KBM-7 (cell line): Measurements from ENCODE around the gene CACNA2D3.
A peak's percentile ranks its signal among the peaks of the same experiment; 100 is the strongest.

Source experiments
- DNase-seq: peaks from one replicate; pipeline ENCODE4 v3.0.0-alpha.2; 2015
- in situ Hi-C: fragments of 300-500 bp; cut with MboI; formaldehyde crosslinking; loops from 2 replicates; pipeline ENCODE4 v1.14.3; 2020; ENCODE audit warnings: low sequenced_read_pairs, low pct_unique_long_range_greater_than_20kb, mixed read lengths

CACNA2D3 gene

DNA sequence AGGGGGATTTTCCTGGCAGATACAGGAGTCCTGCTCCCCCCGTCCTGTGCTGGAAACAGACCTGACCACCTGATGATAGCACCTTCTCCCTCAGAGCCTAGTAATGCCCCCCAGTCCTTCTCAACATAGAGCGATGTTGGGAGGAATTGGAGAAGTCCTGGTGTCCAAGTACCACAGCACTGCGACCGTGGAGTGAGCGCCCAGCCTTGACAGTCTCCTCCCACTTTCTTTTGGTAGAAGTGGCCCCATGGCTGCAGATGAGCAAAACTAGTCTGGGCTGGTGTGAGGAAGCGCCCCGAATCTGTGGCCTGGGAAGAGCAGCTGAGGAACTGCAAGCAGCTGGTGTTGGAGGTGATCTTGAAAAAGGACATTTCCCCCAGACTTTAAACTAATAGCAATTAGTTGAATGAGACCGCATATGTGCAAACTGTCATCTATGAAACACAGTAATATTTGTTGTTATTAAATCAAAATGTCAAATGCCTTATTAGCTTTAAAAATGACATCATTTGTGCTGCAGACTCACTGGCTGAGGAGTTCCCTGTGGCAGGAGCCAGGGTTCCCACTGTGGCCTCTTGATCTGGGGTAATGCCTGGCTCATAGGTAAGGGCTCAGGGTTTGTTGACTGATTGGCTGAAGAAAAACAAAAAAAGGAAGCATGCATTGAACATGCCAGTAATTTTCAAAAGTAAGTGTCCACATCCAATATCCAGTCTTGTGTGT, 121.8 kb downstream of the CACNA2D3 start:
- in situ Hi-C loops, result no loop called here
- no peak for DNase-seq

DNA sequence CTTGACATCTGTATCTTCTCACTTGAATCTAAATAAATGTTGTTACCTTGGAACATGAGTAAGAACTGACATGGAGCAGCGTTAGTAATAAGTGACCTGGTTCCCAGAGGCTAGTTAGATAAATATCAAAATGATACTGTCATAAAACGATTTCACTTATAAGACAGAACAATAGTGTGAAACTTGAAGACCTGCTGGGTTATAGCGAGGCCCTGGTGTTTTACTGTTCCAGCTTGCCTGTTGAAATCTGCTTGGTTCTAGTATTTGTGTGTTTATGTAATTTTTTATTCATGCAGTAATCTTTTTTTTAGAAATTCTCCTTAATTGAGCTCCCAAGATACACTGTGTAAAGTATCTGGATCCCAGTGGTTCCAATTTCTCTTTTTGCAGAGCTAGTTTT, 129.4 kb downstream of the CACNA2D3 start:
- in situ Hi-C loops, result no loop called here
- no peak for DNase-seq

DNA sequence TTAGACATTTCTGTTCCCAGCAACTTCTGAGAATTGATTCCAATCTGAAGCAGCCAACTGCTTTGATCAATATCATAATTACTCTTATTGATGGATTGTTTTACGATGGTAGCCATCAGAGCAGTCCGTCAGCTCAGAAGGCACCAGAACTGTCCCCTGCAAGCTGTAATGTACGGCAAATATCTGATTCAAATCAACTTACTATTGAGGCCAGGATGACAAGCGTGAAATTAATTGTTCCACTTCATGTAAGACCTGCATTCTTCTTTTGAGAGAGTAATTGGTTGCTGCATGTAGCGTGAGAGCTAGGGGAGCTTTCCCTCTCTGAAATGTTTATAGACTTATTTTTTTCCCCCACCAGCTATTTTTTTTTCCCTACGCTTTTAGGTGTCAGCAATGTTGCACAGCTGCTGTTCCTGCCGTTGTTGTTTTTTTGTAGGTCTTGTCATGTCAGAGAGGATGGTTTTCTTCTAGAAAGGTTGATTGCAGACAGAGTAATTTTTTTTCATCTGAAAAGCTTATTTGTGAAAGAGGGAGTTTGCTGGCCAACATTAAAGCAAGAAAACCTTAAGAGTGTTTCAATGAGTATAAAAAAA, 134.9 kb downstream of the CACNA2D3 start:
- in situ Hi-C loops, result no loop called here
- no peak for DNase-seq

DNA sequence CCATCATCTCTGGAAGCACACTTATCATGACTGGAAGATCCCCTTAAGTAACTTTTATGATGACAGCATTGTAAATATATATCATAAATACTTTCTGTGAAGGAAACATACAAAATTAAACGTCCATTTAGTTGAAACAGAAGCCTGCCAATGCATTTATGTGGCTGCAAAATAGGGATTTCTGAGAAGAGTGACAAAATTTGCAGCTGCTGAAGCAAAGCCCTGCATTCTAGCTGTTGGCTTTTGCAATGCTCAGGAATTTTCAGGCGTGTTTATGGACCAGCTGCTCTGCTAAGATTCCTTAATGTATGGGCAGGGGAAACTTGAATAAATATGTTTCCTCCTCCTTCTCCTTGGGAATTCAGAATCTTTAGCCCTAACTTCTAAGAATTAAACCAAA, 137.3 kb downstream of the CACNA2D3 start:
- DNase-seq, result no peak
- in situ Hi-C loops, result no loop called here

DNA sequence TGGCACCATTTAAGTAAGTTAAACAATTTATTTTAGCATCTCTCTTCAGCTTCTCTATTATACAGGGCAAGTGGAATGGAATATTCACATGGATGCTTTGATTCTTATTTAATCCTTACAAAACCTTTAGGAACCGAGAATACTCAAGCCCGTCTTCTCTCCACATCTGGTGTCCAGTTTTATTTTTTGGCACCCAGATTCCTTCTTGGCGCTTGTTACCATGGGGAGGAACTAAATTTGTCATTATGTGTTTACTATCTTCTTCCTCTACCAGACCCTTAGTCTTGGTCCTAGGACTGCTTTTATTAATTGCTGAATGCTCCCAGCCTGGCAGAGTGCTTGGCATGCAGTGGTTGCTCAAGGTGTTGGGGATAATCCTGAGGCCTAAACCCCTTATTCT, 138.8 kb downstream of the CACNA2D3 start:
- in situ Hi-C loops, result no loop called here
- DNase-seq, result no peak

DNA sequence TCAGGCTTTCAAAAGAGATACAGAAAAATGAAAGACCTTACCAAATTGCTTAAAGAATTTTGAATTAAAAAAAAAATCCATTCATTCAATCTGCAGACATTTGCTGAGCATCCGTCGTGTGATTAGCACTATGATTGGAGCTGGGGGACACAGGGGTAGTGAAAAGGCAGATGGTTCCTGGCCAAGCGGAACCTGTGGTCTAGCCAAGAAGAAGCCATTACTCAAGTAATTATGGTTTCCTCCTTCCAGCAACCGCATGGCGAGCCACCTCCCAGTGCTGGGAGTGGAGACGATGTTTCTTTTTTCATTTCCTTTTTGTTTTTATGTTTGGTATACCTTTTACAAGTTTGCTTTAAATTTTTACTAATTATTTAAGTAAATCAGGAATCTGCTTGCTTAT, 140.2 kb downstream of the CACNA2D3 start:
- in situ Hi-C loops, result no loop called here
- peak; percentile 80 for DNase-seq

DNA sequence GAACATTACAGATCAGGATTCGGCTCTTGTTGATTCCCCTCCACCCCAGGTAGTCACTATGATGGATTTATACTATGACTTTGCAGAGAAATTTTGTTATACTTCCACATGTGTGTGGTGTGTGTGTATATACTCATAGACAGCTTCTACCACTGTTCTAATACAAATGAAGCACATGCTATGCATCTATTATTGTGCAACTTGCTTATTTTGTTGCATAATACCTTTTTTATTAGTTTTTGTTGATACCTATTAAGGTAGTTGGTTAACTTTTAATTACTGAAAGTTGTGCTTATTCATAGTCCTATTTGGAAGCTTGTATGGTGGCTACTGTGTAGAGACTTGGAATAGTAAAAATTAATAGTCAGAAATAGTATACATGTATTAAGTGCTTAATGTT, 140.6 kb downstream of the CACNA2D3 start:
- no peak for DNase-seq
- in situ Hi-C loops, result no loop called here

DNA sequence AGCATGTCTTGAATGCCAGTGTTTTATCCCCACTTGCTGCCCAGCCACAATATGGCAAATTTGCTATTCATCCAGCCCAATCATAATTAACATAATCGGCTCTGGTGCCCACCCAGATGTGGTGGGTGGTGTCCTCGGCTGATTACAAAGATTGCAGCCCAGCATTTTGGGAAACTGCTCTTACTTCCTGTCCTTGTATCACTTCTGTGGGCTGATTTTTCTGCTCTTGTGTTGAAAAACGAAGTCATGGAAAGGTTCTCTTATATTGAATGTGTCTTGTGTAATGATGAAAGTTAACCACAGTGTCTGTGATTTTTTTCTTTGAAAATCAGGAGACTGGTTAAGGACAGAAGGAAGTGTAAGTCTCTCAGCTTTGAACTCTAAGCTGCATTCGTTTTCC, 141.7 kb downstream of the CACNA2D3 start:
- DNase-seq, result peak; percentile 10
- in situ Hi-C loops, result no loop called here

DNA sequence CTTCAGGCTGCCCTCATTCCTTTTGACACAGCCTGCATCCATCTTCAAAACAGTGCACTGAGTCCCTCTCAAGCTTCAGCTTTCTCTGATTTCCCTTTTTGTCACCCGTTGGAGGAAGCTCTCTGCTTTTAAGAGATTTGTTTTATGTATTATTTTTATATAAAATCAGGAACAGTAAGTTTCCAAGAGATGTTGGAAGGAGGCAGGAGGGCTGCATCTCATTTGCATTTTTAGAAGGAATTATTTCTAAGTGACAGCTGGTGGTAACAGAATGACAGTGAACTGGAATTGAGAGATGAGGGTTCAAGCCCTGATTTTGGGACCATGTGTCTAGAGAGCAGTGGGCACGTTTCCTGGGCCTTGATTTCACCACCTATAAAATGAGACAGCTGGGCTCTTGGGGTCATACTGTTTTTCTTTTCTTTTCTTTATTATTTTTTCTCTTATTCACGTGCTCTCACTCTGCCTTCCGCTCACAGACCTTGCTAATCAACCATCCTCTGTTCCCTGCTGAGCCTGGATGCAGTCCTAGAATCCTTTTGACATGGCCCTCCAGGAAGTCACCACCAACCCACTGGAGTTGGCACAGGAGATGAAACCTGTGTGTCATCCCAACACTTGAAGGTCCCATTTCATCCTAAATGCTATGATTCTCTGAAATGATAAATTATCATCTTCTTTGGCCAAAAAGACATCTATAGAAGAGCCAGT, 148.6 kb downstream of the CACNA2D3 start:
- no peak for DNase-seq
- in situ Hi-C loops, result no loop called here

DNA sequence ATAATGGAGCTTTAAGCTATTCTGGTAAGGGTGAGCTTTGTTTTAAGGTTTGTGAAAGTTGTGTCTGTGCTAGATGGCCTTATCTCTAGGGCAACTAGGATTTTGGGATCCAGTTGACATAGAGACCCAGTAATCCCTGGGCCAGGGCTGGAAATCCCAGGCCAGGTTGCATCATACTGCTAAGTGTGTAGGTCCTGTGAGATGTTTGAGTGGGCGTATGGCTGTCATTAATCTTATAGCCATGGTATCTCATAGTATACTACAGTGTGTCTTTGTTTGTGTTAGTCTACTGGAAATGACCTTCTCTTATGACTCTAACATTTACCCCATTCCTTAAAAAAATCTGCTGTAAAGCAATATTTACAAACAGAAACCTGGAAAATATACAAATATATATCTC, 151.4 kb downstream of the CACNA2D3 start:
- in situ Hi-C loops, result no loop called here
- no peak for DNase-seq

DNA sequence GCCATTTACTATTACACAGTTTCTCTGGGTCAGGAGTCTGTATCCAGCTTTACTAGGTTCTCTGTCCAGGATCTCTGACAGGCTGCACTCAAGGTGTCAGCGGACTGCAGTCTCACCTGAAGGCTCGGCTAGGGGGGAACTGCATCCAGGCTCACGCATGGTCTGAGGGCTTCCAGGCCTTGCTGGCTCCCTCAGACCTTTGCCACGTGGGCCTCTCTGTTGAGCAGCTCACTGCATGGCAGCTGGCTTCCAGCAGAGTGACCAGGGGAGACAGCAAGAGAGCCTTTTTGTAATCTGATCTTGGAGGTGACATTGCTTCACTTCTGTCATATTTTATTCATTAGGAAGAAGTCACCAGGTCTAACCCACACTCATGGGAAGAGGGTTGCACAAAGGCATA, 152.3 kb downstream of the CACNA2D3 start:
- no peak for DNase-seq
- in situ Hi-C loops, result no loop called here

DNA sequence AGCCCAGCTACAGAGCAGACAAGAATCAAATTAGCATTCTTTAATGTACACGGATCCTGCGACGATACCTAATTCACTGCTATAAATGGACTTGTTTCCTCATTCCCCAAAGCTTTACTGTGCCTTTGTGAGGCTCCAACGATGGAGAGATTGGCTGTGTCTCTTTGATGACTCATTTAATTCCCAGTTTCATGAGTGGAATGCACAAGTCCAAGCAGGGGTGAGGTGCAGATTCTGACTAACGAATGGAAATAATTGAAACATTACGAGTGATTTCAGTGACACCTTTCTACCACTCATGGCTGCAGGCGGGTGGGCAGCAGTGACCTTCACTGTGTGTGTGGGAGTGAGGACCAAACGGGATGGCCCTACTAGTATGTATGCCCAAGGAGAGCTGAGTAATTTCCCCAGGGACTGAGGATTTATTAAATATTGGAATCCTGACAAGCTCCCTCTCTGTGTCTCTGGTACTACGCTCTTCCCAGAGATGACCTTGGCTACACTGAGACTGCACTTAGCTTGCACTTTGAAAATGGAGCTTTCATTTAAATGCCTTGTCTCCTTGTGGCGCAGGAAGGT, 156.7 kb downstream of the CACNA2D3 start:
- DNase-seq, result no peak
- in situ Hi-C loops, result no loop called here

DNA sequence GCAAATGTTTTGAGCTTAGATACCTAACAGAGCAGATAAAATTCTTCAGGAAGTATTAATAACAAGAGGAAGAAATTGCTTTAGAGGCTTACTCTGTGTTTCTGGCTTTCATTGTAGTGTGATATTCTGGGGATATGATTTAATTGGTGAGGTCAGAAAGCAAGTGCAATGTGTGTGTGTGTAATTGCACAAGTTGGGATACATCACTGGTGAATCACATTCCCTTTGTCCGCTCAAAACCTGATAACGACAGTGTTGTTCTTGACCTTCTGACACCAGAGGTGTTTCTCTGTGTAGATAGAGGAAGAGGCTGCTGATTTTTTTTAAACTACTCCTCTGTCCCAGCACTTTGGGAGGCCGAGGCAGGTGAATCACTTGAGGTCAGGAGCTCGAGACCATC, 161.1 kb downstream of the CACNA2D3 start:
- DNase-seq, result no peak
- in situ Hi-C loops, result no loop called here

DNA sequence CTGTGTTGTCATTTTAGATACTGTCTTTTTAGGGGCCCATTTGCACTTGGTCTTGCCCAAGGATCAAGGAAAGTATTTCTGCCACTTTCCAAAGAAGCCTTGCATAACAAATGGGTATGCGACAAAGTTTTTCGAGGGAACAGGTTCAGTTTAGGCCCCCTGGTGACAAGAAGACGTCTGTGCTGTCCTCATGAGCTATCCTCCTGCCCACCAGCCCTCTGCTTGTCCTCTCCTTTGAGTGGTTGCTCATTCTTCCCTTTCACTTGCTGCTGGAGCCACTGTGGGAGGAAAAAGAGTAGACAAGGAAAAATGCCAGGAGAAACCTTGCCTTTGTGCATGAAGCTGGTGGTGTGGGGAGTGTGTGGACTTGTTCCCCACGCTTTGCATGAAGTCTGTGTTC, 171.9 kb downstream of the CACNA2D3 start:
- no peak for DNase-seq
- in situ Hi-C loops, result no loop called here

DNA sequence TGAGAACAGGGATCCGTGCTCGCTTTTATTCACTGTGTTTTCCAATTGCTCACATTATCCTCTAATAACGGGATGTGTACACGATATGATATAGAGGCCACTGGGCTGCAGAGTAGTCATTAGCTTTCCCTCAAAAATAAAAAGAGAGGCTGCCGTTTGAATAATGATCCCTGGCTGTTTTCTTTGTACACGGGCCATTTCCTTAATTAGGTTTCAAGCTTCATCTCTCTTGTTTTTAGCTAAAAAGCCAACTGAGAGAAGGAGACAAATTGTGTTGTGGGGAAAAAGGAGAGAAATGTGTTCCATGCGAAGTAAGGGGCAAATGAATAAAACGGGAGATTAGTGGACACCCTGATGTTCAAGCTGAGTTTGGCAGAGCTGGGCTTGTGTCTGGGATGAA, 174.2 kb downstream of the CACNA2D3 start:
- no peak for DNase-seq
- in situ Hi-C loops, result no loop called here

DNA sequence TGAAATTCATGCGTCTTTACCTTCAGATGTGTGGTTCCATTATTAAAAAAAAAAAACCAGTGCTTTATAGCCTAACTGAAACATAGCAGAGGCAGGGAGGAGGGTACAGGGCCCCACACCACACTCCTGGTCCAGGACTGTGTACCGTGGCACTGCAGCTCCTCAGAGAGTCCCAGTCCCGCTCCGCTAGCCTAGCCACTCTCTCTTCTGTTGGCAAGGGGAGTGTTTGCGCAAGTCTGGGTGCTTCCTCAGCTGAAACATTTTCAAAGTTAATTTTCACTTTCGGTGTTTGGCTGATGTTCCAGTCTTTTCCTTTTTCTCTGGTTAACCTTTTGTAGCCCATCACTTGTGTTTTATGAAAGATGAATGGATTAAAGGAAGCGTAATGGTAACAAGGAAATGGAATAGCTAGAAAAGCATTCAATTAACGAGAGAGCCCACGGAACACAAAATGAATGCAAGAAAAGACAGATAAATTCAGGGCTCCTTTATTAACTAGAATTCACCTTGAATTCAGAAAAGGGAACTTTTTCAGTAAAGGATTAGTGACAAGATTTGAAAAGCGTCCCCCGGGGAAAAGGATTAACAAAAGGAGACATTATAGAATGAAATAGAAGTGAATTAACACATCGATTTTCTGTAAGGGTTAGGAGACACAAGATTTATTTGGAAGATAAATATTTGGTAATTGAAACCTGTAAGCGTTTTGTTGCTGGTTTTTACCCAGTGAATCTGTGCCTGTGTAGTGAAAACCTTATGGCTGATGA, 177.0 kb downstream of the CACNA2D3 start:
- DNase-seq, result no peak
- in situ Hi-C loops, result no loop called here

DNA sequence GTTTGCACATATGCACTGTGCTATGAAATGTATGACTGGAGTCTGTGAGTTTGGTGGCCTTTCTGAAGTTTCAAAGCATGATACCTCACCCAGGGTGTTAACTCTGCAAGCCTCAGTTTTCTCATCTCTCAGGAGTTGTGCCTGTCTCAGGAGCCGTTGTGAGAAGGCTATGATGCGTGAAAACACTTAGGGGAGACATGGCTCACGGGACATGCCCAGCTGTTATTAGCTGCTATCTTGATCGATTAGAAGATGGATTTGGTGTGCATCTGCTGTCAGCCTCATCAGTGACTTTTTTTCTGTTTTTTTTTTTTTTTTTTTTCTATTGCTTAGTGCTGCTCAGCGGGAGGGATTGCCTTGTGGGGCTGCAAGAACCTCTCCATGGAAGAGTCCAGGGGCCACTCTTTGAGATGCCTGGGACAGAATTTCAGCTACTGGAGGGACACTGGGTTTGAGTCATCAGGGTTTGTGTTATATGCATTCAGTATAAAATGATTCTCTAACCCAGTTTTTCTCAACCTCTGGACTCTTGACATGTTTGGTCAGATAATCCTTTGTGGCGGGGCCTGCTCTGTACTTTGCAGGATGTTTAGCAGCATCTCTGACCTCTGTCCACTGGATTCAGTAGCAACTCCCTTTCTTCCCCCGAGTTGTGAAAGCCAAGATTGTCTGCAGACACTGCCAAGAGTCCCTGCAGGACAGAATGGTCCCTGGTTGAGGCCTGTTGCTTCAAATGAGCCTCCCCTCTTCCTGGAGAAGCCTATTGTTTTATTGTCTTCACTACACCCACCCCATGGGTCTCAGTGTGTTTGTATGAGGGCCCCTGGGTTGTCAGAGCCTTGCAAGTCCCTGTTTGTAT, 181.4 kb downstream of the CACNA2D3 start:
- in situ Hi-C loops, result no loop called here
- no peak for DNase-seq

DNA sequence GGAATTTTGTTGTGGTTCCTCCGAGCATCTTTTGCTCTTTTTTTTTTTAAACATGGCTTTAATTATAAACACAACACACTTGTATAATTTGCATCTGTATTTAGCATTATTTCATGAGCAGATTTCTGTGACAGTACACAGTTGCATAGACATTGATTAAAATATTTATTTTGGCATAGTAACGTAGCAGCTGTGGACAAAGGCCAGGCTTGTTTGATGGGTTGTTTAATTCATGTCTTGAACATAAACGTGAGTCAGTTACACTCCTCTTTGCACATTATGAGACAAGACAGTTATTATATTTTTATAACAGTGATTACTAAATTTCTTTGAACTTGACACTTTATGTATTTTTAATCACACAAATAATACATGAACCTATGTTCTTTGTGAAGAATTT, 182.5 kb downstream of the CACNA2D3 start:
- no peak for DNase-seq
- in situ Hi-C loops, result no loop called here
